Panc1 (cell line): Measurements from ENCODE around the gene ZNF175.

Experiments used
- CTCF ChIP-seq: fragments of 450-650 bp; IDR thresholded peaks from 2 replicates; pipeline ENCODE4 v1.5.1; 2017; ENCODE audit warnings: mild to moderate bottlenecking
- SIN3A ChIP-seq: IDR thresholded peaks from 2 replicates; pipeline ENCODE4 v1.6.1; 2012; ENCODE audit warnings: low read depth, mild to moderate bottlenecking, low read length, moderate library complexity, borderline replicate concordance; ENCODE audit not compliant: insufficient read depth

GRCh38 chr19:51565583-51565982 is 5.5 kb upstream of the ZNF175 start:
- TF ChIP-seq CTCF (no peak), SIN3A (no peak)
